ENCODE results near the gene ERICH6B.
"Not testable (repeated sequence)": the region's sequence is repeated elsewhere in the genome, so short reads cannot be mapped to it uniquely, and the experiment has no call there.

GRCh38 chr13:45635291-45635690, 19.8 kb upstream of the ERICH6B start:
- not testable (repeated sequence) for TF ChIP-seq POLR2A (IDR thresholded peaks at IDR 0.05; ENCODE audit: low read depth, low read length); POLR2AphosphoS5 (IDR thresholded peaks at IDR 0.05; ENCODE audit: low read depth, low read length); TAF1 (IDR thresholded peaks at IDR 0.05; ENCODE audit: borderline replicate concordance, low read depth, low read length)

Measured in GM12892 (cell line).